ENCODE results near the gene ALKAL2.

The ALKAL2 gene

GRCh38 chr2:249538-250042 is 38.3 kb downstream of the ALKAL2 start:
- Histone ChIP-seq H3K9ac (ENCODE audit: low read length) (no peak overlapping the region), H3K27ac (ENCODE audit: low read depth, low read length) (no peak overlapping the region), H3K4me3 (ENCODE audit: low read length) (no peak overlapping the region), H3K4me1 (ENCODE audit: control insufficient read depth, insufficient read depth, low read length) (no peaks in the 10 kb centered on the region), H3K36me3 (ENCODE audit: control insufficient read depth, insufficient read depth, low read length) (peaks cover 9% of the 10 kb centered on the region), H3K27me3 (ENCODE audit: control insufficient read depth, insufficient read depth, low read length) (no peaks in the 10 kb centered on the region)

- no peaks in the 10 kb centered on the region for H3K4me1 ChIP-seq (ENCODE audit: control insufficient read depth, insufficient read depth, low read length)
- no peak overlapping the region for H3K27ac ChIP-seq (ENCODE audit: low read depth, low read length)
- H3K36me3 ChIP-seq (ENCODE audit: control insufficient read depth, insufficient read depth, low read length), result peaks cover 11% of the 10 kb centered on the region
- H3K27me3 ChIP-seq (ENCODE audit: control insufficient read depth, insufficient read depth, low read length), result no peaks in the 10 kb centered on the region
- H3K9ac ChIP-seq (ENCODE audit: low read length), result no peak overlapping the region
- no peak overlapping the region for H3K4me3 ChIP-seq (ENCODE audit: low read length)
Observed at GRCh38 chr2:248724-249123, 39.2 kb downstream of the ALKAL2 start.

GRCh38 chr2:246489-247144 is 41.3 kb downstream of the ALKAL2 start:
- Histone ChIP-seq H3K9ac (ENCODE audit: low read length) (no peak overlapping the region), H3K27ac (ENCODE audit: low read depth, low read length) (no peak overlapping the region), H3K27me3 (ENCODE audit: control insufficient read depth, insufficient read depth, low read length) (no peaks in the 10 kb centered on the region), H3K4me3 (ENCODE audit: low read length) (no peak overlapping the region), H3K4me1 (ENCODE audit: control insufficient read depth, insufficient read depth, low read length) (no peaks in the 10 kb centered on the region), H3K36me3 (ENCODE audit: control insufficient read depth, insufficient read depth, low read length) (peaks cover 11% of the 10 kb centered on the region)

GRCh38 chr2:244547-244946 is 43.3 kb downstream of the ALKAL2 start:
- peaks cover 11% of the 10 kb centered on the region for H3K36me3 ChIP-seq (ENCODE audit: control insufficient read depth, insufficient read depth, low read length)

GRCh38 chr2:238869-239268 is 49.0 kb downstream of the ALKAL2 start:
- Histone ChIP-seq H3K36me3 (ENCODE audit: control insufficient read depth, insufficient read depth, low read length) (peaks cover 6% of the 10 kb centered on the region), H3K4me3 (ENCODE audit: low read length) (no peak overlapping the region), H3K4me1 (ENCODE audit: control insufficient read depth, insufficient read depth, low read length) (no peaks in the 10 kb centered on the region), H3K9ac (ENCODE audit: low read length) (no peak overlapping the region), H3K27me3 (ENCODE audit: control insufficient read depth, insufficient read depth, low read length) (no peaks in the 10 kb centered on the region), H3K27ac (ENCODE audit: low read depth, low read length) (no peak overlapping the region)

More at GRCh38 chr2:244547-244946, 43.3 kb downstream of the ALKAL2 start:
- no peak overlapping the region for H3K4me3 ChIP-seq (ENCODE audit: low read length)
- H3K4me1 ChIP-seq (ENCODE audit: control insufficient read depth, insufficient read depth, low read length), result no peaks in the 10 kb centered on the region
- no peak overlapping the region for H3K9ac ChIP-seq (ENCODE audit: low read length)
- no peaks in the 10 kb centered on the region for H3K27me3 ChIP-seq (ENCODE audit: control insufficient read depth, insufficient read depth, low read length)
- no peak overlapping the region for H3K27ac ChIP-seq (ENCODE audit: low read depth, low read length)

GRCh38 chr2:238431-238830 is 49.5 kb downstream of the ALKAL2 start:
- no peaks in the 10 kb centered on the region for H3K27me3 ChIP-seq (ENCODE audit: control insufficient read depth, insufficient read depth, low read length)
- no peaks in the 10 kb centered on the region for H3K4me1 ChIP-seq (ENCODE audit: control insufficient read depth, insufficient read depth, low read length)
- no peak overlapping the region for H3K4me3 ChIP-seq (ENCODE audit: low read length)
- no peak overlapping the region for H3K9ac ChIP-seq (ENCODE audit: low read length)
- no peak overlapping the region for H3K27ac ChIP-seq (ENCODE audit: low read depth, low read length)
- H3K36me3 ChIP-seq (ENCODE audit: control insufficient read depth, insufficient read depth, low read length), result peaks cover 6% of the 10 kb centered on the region

- Histone ChIP-seq H3K4me1 (ENCODE audit: control insufficient read depth, insufficient read depth, low read length) (no peaks in the 10 kb centered on the region), H3K36me3 (ENCODE audit: control insufficient read depth, insufficient read depth, low read length) (peaks cover 8% of the 10 kb centered on the region), H3K9ac (ENCODE audit: low read length) (no peak overlapping the region), H3K4me3 (ENCODE audit: low read length) (no peak overlapping the region), H3K27ac (ENCODE audit: low read depth, low read length) (no peak overlapping the region), H3K27me3 (ENCODE audit: control insufficient read depth, insufficient read depth, low read length) (no peaks in the 10 kb centered on the region)
Observed at GRCh38 chr2:237878-238277, 50.0 kb downstream of the ALKAL2 start.

- H3K36me3 ChIP-seq (ENCODE audit: control insufficient read depth, insufficient read depth, low read length), result peaks cover 8% of the 10 kb centered on the region
- no peak overlapping the region for H3K27ac ChIP-seq (ENCODE audit: low read depth, low read length)
- H3K27me3 ChIP-seq (ENCODE audit: control insufficient read depth, insufficient read depth, low read length), result no peaks in the 10 kb centered on the region
- no peak overlapping the region for H3K4me3 ChIP-seq (ENCODE audit: low read length)
- no peak overlapping the region for H3K9ac ChIP-seq (ENCODE audit: low read length)
- no peaks in the 10 kb centered on the region for H3K4me1 ChIP-seq (ENCODE audit: control insufficient read depth, insufficient read depth, low read length)
Observed at GRCh38 chr2:236993-237539, 50.8 kb downstream of the ALKAL2 start.

- H3K4me1 ChIP-seq (ENCODE audit: control insufficient read depth, insufficient read depth, low read length), result no peaks in the 10 kb centered on the region
- H3K4me3 ChIP-seq (ENCODE audit: low read length), result no peak overlapping the region
- H3K36me3 ChIP-seq (ENCODE audit: control insufficient read depth, insufficient read depth, low read length), result peaks cover 9% of the 10 kb centered on the region
- H3K27ac ChIP-seq (ENCODE audit: low read depth, low read length), result no peak overlapping the region
- H3K27me3 ChIP-seq (ENCODE audit: control insufficient read depth, insufficient read depth, low read length), result no peaks in the 10 kb centered on the region
- no peak overlapping the region for H3K9ac ChIP-seq (ENCODE audit: low read length)
Observed at GRCh38 chr2:234421-234820, 53.5 kb downstream of the ALKAL2 start.

GRCh38 chr2:233030-233429 is 54.9 kb downstream of the ALKAL2 start:
- H3K36me3 ChIP-seq (ENCODE audit: control insufficient read depth, insufficient read depth, low read length), result peaks cover 7% of the 10 kb centered on the region
- H3K27me3 ChIP-seq (ENCODE audit: control insufficient read depth, insufficient read depth, low read length), result no peaks in the 10 kb centered on the region
- H3K4me1 ChIP-seq (ENCODE audit: control insufficient read depth, insufficient read depth, low read length), result no peaks in the 10 kb centered on the region
- H3K9ac ChIP-seq (ENCODE audit: low read length), result no peak overlapping the region
- no peak overlapping the region for H3K27ac ChIP-seq (ENCODE audit: low read depth, low read length)
- no peak overlapping the region for H3K4me3 ChIP-seq (ENCODE audit: low read length)

- no peaks in the 10 kb centered on the region for H3K27me3 ChIP-seq (ENCODE audit: control insufficient read depth, insufficient read depth, low read length)
- H3K4me1 ChIP-seq (ENCODE audit: control insufficient read depth, insufficient read depth, low read length), result no peaks in the 10 kb centered on the region
- H3K4me3 ChIP-seq (ENCODE audit: low read length), result no peak overlapping the region
- H3K9ac ChIP-seq (ENCODE audit: low read length), result no peak overlapping the region
- H3K36me3 ChIP-seq (ENCODE audit: control insufficient read depth, insufficient read depth, low read length), result peaks cover 9% of the 10 kb centered on the region
- H3K27ac ChIP-seq (ENCODE audit: low read depth, low read length), result no peak overlapping the region
Observed at GRCh38 chr2:231521-232185, 56.2 kb downstream of the ALKAL2 start.

Data from rectal smooth muscle tissue (tissue), 1 donor.